Measurements from ENCODE around the gene POLR1G. TPM values are rescaled to one million over a fixed set of nuclear protein-coding genes. Genes with fewer than 3 reads are reported as not detected.

The POLR1G gene
- total RNA-seq, 2 experiments from 2014 or later, result 0.16 to 0.28 TPM

GRCh38 chr19:45442778-45443461, 36.5 kb downstream of the POLR1G start:
- no peaks in the 10 kb centered on the region for H3K36me3 ChIP-seq (ENCODE audit: insufficient read depth, low read length)
- intact Hi-C loops (cut with DNase I, micrococcal nuclease), result loop anchor here in 1 of 2 experiments (5.0 kb wide), 1 partner anchor 199 kb away; no protein-coding TSS in a partner anchor
- Mint-ChIP-seq H3K27me3 (no peaks in the 10 kb centered on the region), H3K4me3 (peak overlapping the region; percentile 91), H3K27ac (peak overlapping the region; percentile 74), H3K4me1 (ENCODE audit: low read depth) (peaks cover 53% of the 10 kb centered on the region), H3K9me3 (no peaks in the 10 kb centered on the region), H3K36me3 (ENCODE audit: low read depth) (no peaks in the 10 kb centered on the region)
- ATAC-seq (ENCODE audit: poor library complexity), result peak; percentile 51
- peaks cover 60% of the 10 kb centered on the region for H3K4me1 ChIP-seq (ENCODE audit: insufficient read depth, low read length)
- no peak for TF ChIP-seq CTCF (IDR thresholded peaks at IDR 0.05)
- peak overlapping the region; percentile 72 for H3K4me3 ChIP-seq (ENCODE audit: low read length)
- H3K9me3 ChIP-seq (ENCODE audit: control insufficient read depth in 1 of 2, insufficient read depth in 1 of 2, low read length in 2 of 2), result no peaks in the 10 kb centered on the region
- H3K27me3 ChIP-seq (ENCODE audit: control insufficient read depth in 1 of 2, insufficient read depth in 2 of 2, low read length in 2 of 2), result no peaks in the 10 kb centered on the region
- POLR2A ChIA-PET, result no interaction called here
- CTCF ChIA-PET, result interaction anchor here (1.0 to 1.6 kb wide), 2 partner anchors 36 to 43 kb away, joined by 5 to 8 read pairs; no protein-coding TSS in a partner anchor
- peak overlapping the region in 1 of 2 donors; percentile 75 for H3K27ac ChIP-seq (ENCODE audit: low read depth in 1 of 2, low read length in 2 of 2)
- peak in 6 of 14 experiments; percentile 43 to 86 (median 60) for DNase-seq

- peak overlapping the region; percentile 72 for H3K4me3 ChIP-seq (ENCODE audit: low read length)
- peaks cover 67% of the 10 kb centered on the region for H3K4me1 ChIP-seq (ENCODE audit: insufficient read depth, low read length)
- H3K36me3 ChIP-seq (ENCODE audit: insufficient read depth, low read length), result peaks cover under 1% of the 10 kb centered on the region
- no peaks in the 10 kb centered on the region for H3K9me3 ChIP-seq (ENCODE audit: control insufficient read depth in 1 of 2, insufficient read depth in 1 of 2, low read length in 2 of 2)
- H3K27me3 Mint-ChIP-seq, result no peaks in the 10 kb centered on the region
- no peaks in the 10 kb centered on the region for H3K9me3 Mint-ChIP-seq
- ATAC-seq (ENCODE audit: poor library complexity) (peak; percentile 7), DNase-seq (peak in 11 of 14 experiments; percentile 18 to 85 (median 45))
- H3K4me1 Mint-ChIP-seq (ENCODE audit: low read depth), result peaks cover 59% of the 10 kb centered on the region
- H3K27ac ChIP-seq (ENCODE audit: low read depth in 1 of 2, low read length in 2 of 2), result peak overlapping the region in 1 of 2 donors; percentile 75
- H3K4me3 Mint-ChIP-seq, result peak overlapping the region; percentile 91
- ChIA-PET CTCF (interaction anchor here (1.0 to 1.6 kb wide), 2 partner anchors 35 to 42 kb away, joined by 5 to 8 read pairs; no protein-coding TSS in a partner anchor), POLR2A (interaction anchor here (0.7 kb wide), 1 partner anchor 35 kb away, joined by 3 read pairs; no protein-coding TSS in a partner anchor)
- no peaks in the 10 kb centered on the region for H3K27me3 ChIP-seq (ENCODE audit: control insufficient read depth in 1 of 2, insufficient read depth in 2 of 2, low read length in 2 of 2)
- H3K27ac Mint-ChIP-seq, result peak overlapping the region; percentile 74
- no peaks in the 10 kb centered on the region for H3K36me3 Mint-ChIP-seq (ENCODE audit: low read depth)
- intact Hi-C loops (cut with DNase I, micrococcal nuclease), result loop anchor here in 1 of 2 experiments (5.0 kb wide), 1 partner anchor 199 kb away; no protein-coding TSS in a partner anchor
- no peak for TF ChIP-seq CTCF (IDR thresholded peaks at IDR 0.05)
These were observed 37.2 kb downstream of the POLR1G start for GRCh38 chr19:45443462-45444317.

GRCh38 chr19:45444318-45445041, 38.0 kb downstream of the POLR1G start:
- TF ChIP-seq CTCF (IDR thresholded peaks at IDR 0.05), result no peak
- H3K36me3 ChIP-seq (ENCODE audit: insufficient read depth, low read length), result peaks cover 3% of the 10 kb centered on the region
- peak overlapping the region; percentile 72 for H3K4me3 ChIP-seq (ENCODE audit: low read length)
- no peaks in the 10 kb centered on the region for H3K27me3 Mint-ChIP-seq
- ATAC-seq (ENCODE audit: poor library complexity) (peak; percentile 28), DNase-seq (peak; percentile 53 to 93 (median 75))
- CTCF ChIA-PET, result interaction anchor here (1.0 to 6.4 kb wide), 3 partner anchors 24 to 41 kb away, joined by 3 to 40 read pairs (median 6); no protein-coding TSS in a partner anchor
- POLR2A ChIA-PET, result interaction anchor here (0.9 kb wide), 1 partner anchor 24 kb away, joined by 3 read pairs; no protein-coding TSS in a partner anchor
- H3K4me1 Mint-ChIP-seq (ENCODE audit: low read depth), result peaks cover 65% of the 10 kb centered on the region
- H3K9me3 Mint-ChIP-seq, result no peaks in the 10 kb centered on the region
- H3K4me3 Mint-ChIP-seq, result peak overlapping the region; percentile 35
- peaks cover 69% of the 10 kb centered on the region for H3K4me1 ChIP-seq (ENCODE audit: insufficient read depth, low read length)
- H3K9me3 ChIP-seq (ENCODE audit: control insufficient read depth in 1 of 2, insufficient read depth in 1 of 2, low read length in 2 of 2), result no peaks in the 10 kb centered on the region
- H3K36me3 Mint-ChIP-seq (ENCODE audit: low read depth), result no peaks in the 10 kb centered on the region
- intact Hi-C loops (cut with DNase I, micrococcal nuclease), result loop anchor here in 1 of 2 experiments (5.0 kb wide), 1 partner anchor 198 kb away; no protein-coding TSS in a partner anchor
- H3K27ac Mint-ChIP-seq, result peak overlapping the region; percentile 62
- peak overlapping the region in 1 of 2 donors; percentile 39 for H3K27ac ChIP-seq (ENCODE audit: low read depth in 1 of 2, low read length in 2 of 2)
- H3K27me3 ChIP-seq (ENCODE audit: control insufficient read depth in 1 of 2, insufficient read depth in 2 of 2, low read length in 2 of 2), result no peaks in the 10 kb centered on the region
